Pericardium fibroblast (primary cell): ENCODE results near the gene CFP. TPM values are rescaled to one million over a fixed set of nuclear protein-coding genes. Genes with fewer than 3 reads are reported as not detected.

Source experiments
- total RNA-seq: library from RNA; depleted of rRNA; stranded (reverse); fragments of >200 nt; gene quantifications from 2 replicates; pipeline ENCODE4 v1.2.3, GENCODE V29; 2015

The CFP gene
- total RNA-seq: 0.17 and 0.70 TPM in 2 replicates

GRCh38 chrX:47629419-47630200, at the start of gene CFP:
Gene CFP (minus strand): TSS chrX:47629930. CDS start chrX:47629844, 86 bp downstream.

GRCh38 chrX:47658684-47659420, 29.1 kb upstream of the CFP start, which contains the start of gene UXT:
Gene UXT (minus strand): TSS chrX:47659180. CDS start chrX:47658927, 253 bp downstream.

DNA sequence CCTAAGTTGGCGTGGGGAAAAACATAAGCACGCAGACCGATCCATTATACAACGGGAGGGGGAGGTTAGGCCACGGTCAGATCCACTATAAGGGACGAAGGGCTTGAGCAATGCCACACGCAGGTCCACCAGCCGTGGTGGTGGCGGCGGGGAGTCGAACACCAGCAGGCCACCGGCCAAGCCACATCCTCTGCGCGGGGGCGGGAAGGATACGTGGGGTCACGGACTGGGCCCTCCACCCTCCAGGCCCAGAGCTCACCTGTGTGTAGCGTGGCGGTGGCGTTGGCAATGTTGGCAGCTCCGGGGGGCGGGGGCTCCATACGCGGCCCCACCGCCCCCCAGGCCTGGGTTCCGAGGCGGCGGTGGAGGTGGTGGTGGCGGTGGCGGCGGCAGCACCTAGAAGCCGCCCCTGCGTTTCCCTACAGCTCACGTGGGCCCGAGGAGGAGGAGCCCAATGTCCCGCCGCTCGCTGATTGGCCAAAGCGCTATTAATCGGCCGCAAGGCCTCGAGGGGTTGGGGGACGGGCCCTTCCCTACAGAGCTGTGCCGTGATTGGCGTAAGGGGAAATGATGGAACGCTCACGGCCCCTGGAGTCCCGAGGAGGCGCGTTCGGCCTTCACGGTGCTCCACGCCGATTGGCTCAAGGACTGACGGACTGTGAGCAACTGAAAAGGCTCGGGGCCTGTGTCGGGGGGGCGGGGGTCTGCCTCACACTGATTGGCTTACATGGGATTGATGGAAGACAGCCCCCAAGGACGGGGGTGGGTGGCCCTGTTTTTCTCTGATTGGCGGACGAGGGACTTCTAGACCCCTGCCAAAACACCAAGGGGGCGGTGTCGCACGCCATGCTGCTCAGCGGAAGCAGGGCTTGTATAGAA, 20.7 kb upstream of the CFP start, which contains the start of gene ELK1:
ELK1 (minus strand) TSS at position 400 of the 879 bp plus-strand sequence. CDS start 9,122 bp downstream, outside the sequence.

DNA sequence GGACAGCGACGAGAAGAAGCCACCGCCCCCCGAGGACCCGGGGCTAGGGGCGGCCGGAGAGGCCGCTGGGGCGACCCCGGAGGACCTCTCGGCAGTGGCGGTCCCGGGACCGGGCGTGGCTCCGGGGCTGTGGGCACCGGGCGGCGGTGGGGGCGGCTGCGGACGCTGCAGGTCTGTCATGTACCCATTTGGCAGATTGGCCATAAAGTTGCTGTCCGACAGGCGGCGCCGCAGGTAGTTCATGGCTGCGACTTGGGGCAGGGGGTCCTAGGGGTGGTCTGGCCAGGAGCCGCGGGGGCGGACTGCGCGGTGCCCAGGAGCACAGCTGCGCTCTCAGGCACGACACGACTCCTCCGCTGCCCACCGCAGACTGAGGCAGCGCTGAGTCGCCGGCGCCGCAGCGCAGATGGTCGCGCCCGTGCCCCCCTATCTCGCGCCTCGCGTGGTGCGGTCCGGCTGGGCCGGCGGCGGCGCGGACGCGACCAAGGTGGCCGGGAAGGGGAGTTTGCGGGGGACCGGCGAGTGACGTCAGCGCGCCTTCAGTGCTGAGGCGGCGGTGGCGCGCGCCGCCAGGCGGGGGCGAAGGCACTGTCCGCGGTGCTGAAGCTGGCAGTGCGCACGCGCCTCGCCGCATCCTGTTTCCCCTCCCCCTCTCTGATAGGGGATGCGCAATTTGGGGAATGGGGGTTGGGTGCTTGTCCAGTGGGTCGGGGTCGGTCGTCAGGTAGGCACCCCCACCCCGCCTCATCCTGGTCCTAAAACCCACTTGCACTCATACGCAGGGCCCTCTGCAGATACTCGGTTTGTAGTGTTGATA, 10.0 kb downstream of the CFP start, which contains the start of gene SYN1:
SYN1 (minus strand) TSS at position 372 of the 817 bp plus-strand sequence; CDS start at position 243, 129 bp downstream.

DNA sequence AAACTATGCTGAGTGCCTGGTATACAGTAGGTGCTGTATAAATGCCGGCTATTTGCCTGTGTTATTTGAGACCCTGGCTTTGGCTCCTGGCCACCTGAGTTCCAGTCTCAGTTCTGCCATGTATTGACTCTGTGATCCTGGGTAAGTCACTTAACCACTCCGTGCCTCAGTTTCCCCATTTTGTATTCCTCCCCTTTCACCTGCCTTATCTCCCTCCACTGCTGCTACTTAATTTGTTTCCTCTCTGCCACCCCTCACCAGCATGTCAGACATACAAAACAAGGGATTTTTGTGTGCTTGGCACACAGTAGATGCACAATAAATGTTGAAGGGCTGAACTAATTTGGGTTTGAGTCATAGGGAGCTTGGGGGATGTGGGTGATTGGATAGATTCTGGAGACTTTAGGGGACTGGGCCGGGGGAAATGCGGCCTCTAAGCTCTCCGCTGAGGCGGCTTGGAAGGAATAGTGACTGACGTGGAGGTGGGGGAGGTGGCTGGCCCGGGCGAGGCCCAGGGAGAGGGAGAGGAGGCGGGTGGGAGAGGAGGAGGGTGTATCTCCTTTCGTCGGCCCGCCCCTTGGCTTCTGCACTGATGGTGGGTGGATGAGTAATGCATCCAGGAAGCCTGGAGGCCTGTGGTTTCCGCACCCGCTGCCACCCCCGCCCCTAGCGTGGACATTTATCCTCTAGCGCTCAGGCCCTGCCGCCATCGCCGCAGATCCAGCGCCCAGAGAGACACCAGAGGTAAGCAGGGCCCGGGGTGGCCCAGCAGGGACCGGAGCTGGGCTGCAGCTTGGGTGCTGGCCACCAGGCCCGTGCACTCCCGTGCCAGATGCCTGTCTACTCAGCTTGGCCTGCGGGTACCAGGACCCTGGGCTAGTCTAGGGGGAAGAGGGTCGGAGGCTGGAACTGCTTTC, 47.7 kb downstream of the CFP start, which contains the start of gene TIMP1:
TIMP1 (plus strand) TSS at position 706 of the 917 bp plus-strand sequence. CDS start 980 bp downstream, outside the sequence.

Other genes starting within 250 kb of the CFP start
- 2.6 and 4.6 TPM in 2 replicates for gene ZNF41, start 146.7 kb downstream of the CFP start, total RNA-seq
- 26.7 and 42.5 TPM in 2 replicates for gene ARAF, start 68.7 kb downstream of the CFP start, total RNA-seq
- gene TIMP1, start 47.5 kb downstream of the CFP start, total RNA-seq: 611 and 1,853 TPM in 2 replicates
- gene SYN1, start 10.1 kb downstream of the CFP start, total RNA-seq: 0.34 and 1.2 TPM in 2 replicates
- 37.3 and 40.4 TPM in 2 replicates for gene ELK1, start 20.6 kb upstream of the CFP start, total RNA-seq
- gene UXT, start 29.2 kb upstream of the CFP start, total RNA-seq: 120 and 143 TPM in 2 replicates
- gene ZNF81, start 207.0 kb upstream of the CFP start, total RNA-seq: 1.6 and 1.9 TPM in 2 replicates